ENCODE results near the gene CNMD. TPM values are rescaled to one million over a fixed set of nuclear protein-coding genes. Genes with fewer than 3 reads are reported as not detected.

The CNMD gene
- polyA plus RNA-seq, 3 donors, result not detected

DNA sequence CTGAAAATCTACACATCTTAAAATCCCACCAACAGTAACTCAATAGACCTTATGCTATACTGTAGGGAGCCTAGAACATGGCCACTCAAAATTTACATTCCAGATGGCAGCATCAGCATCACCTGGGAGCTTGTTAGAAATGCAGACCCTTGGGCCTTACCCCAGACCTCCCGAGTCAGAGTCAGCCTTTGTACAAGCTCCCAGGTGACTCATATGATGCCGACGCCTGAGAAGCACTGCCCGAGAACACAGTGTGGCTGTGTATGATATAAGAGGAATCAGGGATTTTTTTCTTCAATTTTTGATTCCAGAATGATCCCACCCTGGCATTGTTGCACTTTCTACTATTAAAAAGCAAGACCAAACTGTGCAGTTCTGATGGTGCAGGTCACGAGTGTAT, 35.9 kb upstream of the CNMD start:
- no peak overlapping the region for H3K9ac ChIP-seq (ENCODE audit: insufficient read depth, low read length, poor library complexity, severe bottlenecking)
- no peak for DNase-seq
- intact Hi-C loops (cut with micrococcal nuclease), result no loop called here
- H3K27ac ChIP-seq (ENCODE audit: low read depth in 1 of 2, low read length in 2 of 2), result no peak overlapping the region
- no peak overlapping the region for H2AFZ ChIP-seq (ENCODE audit: insufficient read depth, low read depth, low read length, poor library complexity, severe bottlenecking)
- Mint-ChIP-seq H3K9me3 (peaks cover 0 to 5% (median 0%) of the 10 kb centered on the region in 7 donors), H3K27ac (no peak overlapping the region), H3K36me3 (no peaks in the 10 kb centered on the region), H3K27me3 (ENCODE audit: low read depth in 3 of 3) (peaks cover 0 to 14% (median 7%) of the 10 kb centered on the region in 3 donors), H3K4me3 (no peak overlapping the region), H3K4me1 (no peaks in the 10 kb centered on the region)
- no peaks in the 10 kb centered on the region for H3K79me2 ChIP-seq (ENCODE audit: insufficient read depth, low read length)
- no peaks in the 10 kb centered on the region for H3K4me1 ChIP-seq (ENCODE audit: control insufficient read depth in 1 of 2, insufficient read depth in 2 of 2, low read length in 2 of 2)
- TF ChIP-seq, protein P1, sequence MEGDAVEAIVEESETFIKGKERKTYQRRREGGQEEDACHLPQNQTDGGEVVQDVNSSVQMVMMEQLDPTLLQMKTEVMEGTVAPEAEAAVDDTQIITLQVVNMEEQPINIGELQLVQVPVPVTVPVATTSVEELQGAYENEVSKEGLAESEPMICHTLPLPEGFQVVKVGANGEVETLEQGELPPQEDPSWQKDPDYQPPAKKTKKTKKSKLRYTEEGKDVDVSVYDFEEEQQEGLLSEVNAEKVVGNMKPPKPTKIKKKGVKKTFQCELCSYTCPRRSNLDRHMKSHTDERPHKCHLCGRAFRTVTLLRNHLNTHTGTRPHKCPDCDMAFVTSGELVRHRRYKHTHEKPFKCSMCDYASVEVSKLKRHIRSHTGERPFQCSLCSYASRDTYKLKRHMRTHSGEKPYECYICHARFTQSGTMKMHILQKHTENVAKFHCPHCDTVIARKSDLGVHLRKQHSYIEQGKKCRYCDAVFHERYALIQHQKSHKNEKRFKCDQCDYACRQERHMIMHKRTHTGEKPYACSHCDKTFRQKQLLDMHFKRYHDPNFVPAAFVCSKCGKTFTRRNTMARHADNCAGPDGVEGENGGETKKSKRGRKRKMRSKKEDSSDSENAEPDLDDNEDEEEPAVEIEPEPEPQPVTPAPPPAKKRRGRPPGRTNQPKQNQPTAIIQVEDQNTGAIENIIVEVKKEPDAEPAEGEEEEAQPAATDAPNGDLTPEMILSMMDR (IDR thresholded peaks at IDR 0.05), result no peak
- 89% methylated on average over 1 of the region's 5 CpGs for whole genome bisulfite sequencing (ENCODE audit: insufficient coverage)
- no peaks in the 10 kb centered on the region for H3K36me3 ChIP-seq (replicated peaks in 1 of 2; ENCODE audit: control insufficient read depth in 1 of 2, insufficient read depth in 2 of 2, low read length in 2 of 2)
- H3K27me3 ChIP-seq (ENCODE audit: control insufficient read depth in 2 of 2, insufficient read depth in 2 of 2, low read length in 2 of 2), result no peaks in the 10 kb centered on the region
- H3K4me3 ChIP-seq (replicated peaks in 1 of 3; ENCODE audit: low read depth in 2 of 3, low read length in 3 of 3), result no peak overlapping the region
- no peaks in the 10 kb centered on the region for H3K9me3 ChIP-seq (replicated peaks in 1 of 2; ENCODE audit: control insufficient read depth in 1 of 2, insufficient read depth in 1 of 2, low read length in 2 of 2)
- no peak overlapping the region for H3K4me2 ChIP-seq (replicated peaks; ENCODE audit: extremely low read depth, low read length, poor library complexity, severe bottlenecking)
- H4K20me1 ChIP-seq (ENCODE audit: insufficient read depth, low read length), result no peaks in the 10 kb centered on the region

DNA sequence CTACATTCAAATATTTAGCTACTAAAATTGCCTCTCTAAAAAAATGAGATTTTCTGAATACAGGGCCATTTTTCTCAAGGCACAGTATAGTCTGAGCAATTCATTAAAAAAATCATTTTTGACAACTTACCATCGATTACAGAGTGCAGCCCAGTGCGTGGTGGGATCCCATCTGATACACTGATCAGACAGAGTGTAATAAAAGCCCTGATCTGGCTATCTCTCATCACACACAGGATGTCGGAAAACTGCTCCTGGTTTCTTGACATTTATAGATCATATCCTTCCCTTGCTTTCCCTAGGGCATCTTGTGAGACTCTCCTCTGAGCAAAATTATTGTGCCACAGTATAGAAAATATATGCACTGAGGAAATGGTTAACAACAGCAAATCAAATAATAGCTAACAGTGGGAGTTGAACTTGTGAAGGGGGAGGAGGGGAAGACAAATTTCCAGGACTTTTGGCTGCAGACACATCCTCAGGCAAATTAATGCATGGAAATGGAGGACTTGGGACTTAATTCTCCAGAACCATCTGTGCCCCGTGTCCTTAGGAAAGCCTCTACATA, 28.4 kb upstream of the CNMD start:
- Histone ChIP-seq H3K4me1 (ENCODE audit: control insufficient read depth in 1 of 2, insufficient read depth in 2 of 2, low read length in 2 of 2) (no peaks in the 10 kb centered on the region), H3K36me3 (replicated peaks in 1 of 2; ENCODE audit: control insufficient read depth in 1 of 2, insufficient read depth in 2 of 2, low read length in 2 of 2) (no peaks in the 10 kb centered on the region), H3K27ac (ENCODE audit: low read depth in 1 of 2, low read length in 2 of 2) (no peak overlapping the region), H3K9me3 (replicated peaks in 1 of 2; ENCODE audit: control insufficient read depth in 1 of 2, insufficient read depth in 1 of 2, low read length in 2 of 2) (no peaks in the 10 kb centered on the region), H3K79me2 (ENCODE audit: insufficient read depth, low read length) (no peaks in the 10 kb centered on the region), H3K27me3 (ENCODE audit: control insufficient read depth in 2 of 2, insufficient read depth in 2 of 2, low read length in 2 of 2) (no peaks in the 10 kb centered on the region), H3K4me3 (replicated peaks in 1 of 3; ENCODE audit: low read depth in 2 of 3, low read length in 3 of 3) (no peak overlapping the region), H3K9ac (ENCODE audit: insufficient read depth, low read length, poor library complexity, severe bottlenecking) (no peak overlapping the region), H4K20me1 (ENCODE audit: insufficient read depth, low read length) (no peaks in the 10 kb centered on the region), H2AFZ (ENCODE audit: insufficient read depth, low read depth, low read length, poor library complexity, severe bottlenecking) (no peak overlapping the region), H3K4me2 (replicated peaks; ENCODE audit: extremely low read depth, low read length, poor library complexity, severe bottlenecking) (no peak overlapping the region)
- H3K4me1 Mint-ChIP-seq, result no peaks in the 10 kb centered on the region
- intact Hi-C loops (cut with micrococcal nuclease), result no loop called here
- peaks cover 0 to 9% (median 2%) of the 10 kb centered on the region in 7 donors for H3K9me3 Mint-ChIP-seq
- no peak overlapping the region for H3K4me3 Mint-ChIP-seq
- no peak overlapping the region for H3K27ac Mint-ChIP-seq
- H3K36me3 Mint-ChIP-seq, result no peaks in the 10 kb centered on the region
- 84% methylated on average over 3 of the region's 4 CpGs for WGBS (ENCODE audit: insufficient coverage)
- peaks cover 0 to 4% (median 3%) of the 10 kb centered on the region in 3 donors for H3K27me3 Mint-ChIP-seq (ENCODE audit: low read depth in 3 of 3)
- DNase-seq, result no peak
- TF ChIP-seq, protein P1 (IDR thresholded peaks at IDR 0.05), result no peak
